WTC11 (cell line): ENCODE measurements around the gene FCHO1.

Source experiments
- CREM ChIP-seq: sonication (generic); formaldehyde crosslinking; IDR thresholded peaks from 2 replicates; pipeline ENCODE4 v1.8.1; 2022; ENCODE audit warnings: mild to moderate bottlenecking, missing genetic modification reagents, moderate library complexity
- TF ChIP-seq, protein P1 (sequence below): sonication (generic); formaldehyde crosslinking; IDR thresholded peaks from 2 replicates; pipeline ENCODE4 v1.8.0; 2022; ENCODE audit warnings: mild to moderate bottlenecking, missing genetic modification reagents
- TF ChIP-seq, protein P2 (sequence below): sonication (generic); formaldehyde crosslinking; IDR thresholded peaks from 2 replicates; pipeline ENCODE4 v1.8.1; 2023; ENCODE audit warnings: mild to moderate bottlenecking, missing genetic modification reagents

DNA sequence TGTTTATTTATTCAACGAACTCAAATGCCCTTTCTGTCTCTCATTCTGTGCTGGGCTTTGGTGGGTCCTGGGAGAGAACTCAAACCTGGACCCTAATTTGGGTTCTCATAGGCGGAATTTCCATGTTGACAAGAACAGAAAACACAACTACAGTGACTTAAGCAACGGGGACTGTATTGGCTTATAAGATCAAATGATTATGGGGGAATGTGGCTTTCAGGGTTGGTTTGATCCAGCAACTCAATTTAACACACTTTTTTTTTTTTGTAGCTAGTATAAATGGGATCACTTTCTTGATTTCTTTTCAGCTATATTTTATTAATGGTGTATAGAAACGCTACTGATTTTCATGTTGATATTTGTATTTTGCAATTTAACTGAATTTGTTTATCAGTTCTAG is 9.9 kb downstream of the FCHO1 start:
- TF ChIP-seq CREM (CRISPR knock-in tag): no peak
- TF ChIP-seq, protein P1, sequence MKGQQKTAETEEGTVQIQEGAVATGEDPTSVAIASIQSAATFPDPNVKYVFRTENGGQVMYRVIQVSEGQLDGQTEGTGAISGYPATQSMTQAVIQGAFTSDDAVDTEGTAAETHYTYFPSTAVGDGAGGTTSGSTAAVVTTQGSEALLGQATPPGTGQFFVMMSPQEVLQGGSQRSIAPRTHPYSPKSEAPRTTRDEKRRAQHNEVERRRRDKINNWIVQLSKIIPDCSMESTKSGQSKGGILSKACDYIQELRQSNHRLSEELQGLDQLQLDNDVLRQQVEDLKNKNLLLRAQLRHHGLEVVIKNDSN (CRISPR knock-in tag): no peak
- TF ChIP-seq, protein P2, sequence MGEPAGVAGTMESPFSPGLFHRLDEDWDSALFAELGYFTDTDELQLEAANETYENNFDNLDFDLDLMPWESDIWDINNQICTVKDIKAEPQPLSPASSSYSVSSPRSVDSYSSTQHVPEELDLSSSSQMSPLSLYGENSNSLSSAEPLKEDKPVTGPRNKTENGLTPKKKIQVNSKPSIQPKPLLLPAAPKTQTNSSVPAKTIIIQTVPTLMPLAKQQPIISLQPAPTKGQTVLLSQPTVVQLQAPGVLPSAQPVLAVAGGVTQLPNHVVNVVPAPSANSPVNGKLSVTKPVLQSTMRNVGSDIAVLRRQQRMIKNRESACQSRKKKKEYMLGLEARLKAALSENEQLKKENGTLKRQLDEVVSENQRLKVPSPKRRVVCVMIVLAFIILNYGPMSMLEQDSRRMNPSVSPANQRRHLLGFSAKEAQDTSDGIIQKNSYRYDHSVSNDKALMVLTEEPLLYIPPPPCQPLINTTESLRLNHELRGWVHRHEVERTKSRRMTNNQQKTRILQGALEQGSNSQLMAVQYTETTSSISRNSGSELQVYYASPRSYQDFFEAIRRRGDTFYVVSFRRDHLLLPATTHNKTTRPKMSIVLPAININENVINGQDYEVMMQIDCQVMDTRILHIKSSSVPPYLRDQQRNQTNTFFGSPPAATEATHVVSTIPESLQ (CRISPR knock-in tag): no peak
